HepG2 (cell line): ENCODE results near the gene KCND3. TPM values are rescaled to one million over a fixed set of nuclear protein-coding genes. Genes with fewer than 3 reads are reported as not detected.

Experiments used
- ATAC-seq: fragments of 200-7000 bp; cut with Tn5 transposase; 3 replicates; pipeline ENCODE4 v1.9.1; 2020; ENCODE audit warnings: mild to moderate bottlenecking, moderate library complexity
- BruUV-seq: library from RNA; stranded (reverse); fragments of 400-500 nt; replicated peaks from 2 replicates; lab custom pipeline; 2021; lab: Mats Ljungman, UMichigan
- CTCF ChIA-PET: fragments of 300-600 bp; formaldehyde crosslinking; extraction: SDS; loops from one replicate; lab custom pipeline; 2021; ENCODE audit warnings: low total read pairs, inconsistent platforms, low intra/inter-chr PET ratio; lab: Yijun Ruan, JAX
- POLR2A ChIA-PET: fragments of 350-600 bp; sonication (Branson Sonifier 250); formaldehyde crosslinking; loops from one replicate; lab custom pipeline; 2020; ENCODE audit warnings: antibody characterized with exemption, inconsistent platforms; lab: Yijun Ruan, JAX
- DNase-seq: peaks from one replicate; pipeline ENCODE4 v3.0.0-alpha.2; 2015; ENCODE audit warnings: low spot score
- FAIRE-seq: peaks from 3 replicates; lab custom pipeline; 2011; peaks lifted over from hg19 to GRCh38; lab: Jason Lieb, UNC
- H2AFZ ChIP-seq: one replicate; pipeline ENCODE4 v1.6.1; 2011; ENCODE audit warnings: low read length, inconsistent platforms
- H3K27ac ChIP-seq: fragments of 300-600 bp; 3 replicates; pipeline ENCODE4 v1.8.0; 2011; ENCODE audit warnings: mixed run types, mild to moderate bottlenecking, mixed read lengths, low read length, inconsistent platforms; ENCODE audit not compliant: insufficient read depth; ENCODE audit errors: extremely low read length
- H3K27me3 ChIP-seq, 2 experiments: fragments of 200-600 bp in 1 of 2; 2 replicates in 1 of 2; 3 replicates in 1 of 2; pipeline versions ENCODE4 v1.6.0 to v1.8.0; 2011; ENCODE audit warnings: low read length in 2 of 2, mild to moderate bottlenecking in 2 of 2, moderate library complexity in 2 of 2, inconsistent platforms in 1 of 2; ENCODE audit not compliant: insufficient read depth in 2 of 2, control insufficient read depth in 1 of 2
- H3K36me3 ChIP-seq, 2 experiments: fragments of 200-600 bp in 1 of 2; replicated peaks in 1 of 2; 2 replicates in 1 of 2; 3 replicates in 1 of 2; pipeline versions ENCODE4 v1.5.1 to v1.8.0; 2011; ENCODE audit warnings: low read length in 2 of 2, inconsistent platforms in 1 of 2; ENCODE audit not compliant: insufficient read depth in 2 of 2, control insufficient read depth in 1 of 2
- H3K4me1 ChIP-seq: 2 replicates; pipeline ENCODE4 v1.5.1; 2012; ENCODE audit warnings: low read length, inconsistent platforms; ENCODE audit not compliant: insufficient read depth
- H3K4me2 ChIP-seq: 2 replicates; pipeline ENCODE4 v1.6.0; 2011; ENCODE audit warnings: low read depth, low read length, inconsistent platforms
- H3K4me3 ChIP-seq, 3 experiments: fragments of 200-600 bp in 1 of 3; sonication (generic), shearing (Covaris generic) in 1 of 3; replicated peaks in 1 of 3; 2 replicates each; pipeline ENCODE4 v1.5.1; 2011 to 2016; ENCODE audit warnings: low read length in 3 of 3, inconsistent platforms in 2 of 3, low read depth in 2 of 3, mild to moderate bottlenecking in 2 of 3, control low read depth in 1 of 3, mixed read lengths in 1 of 3; ENCODE audit not compliant: insufficient read depth in 1 of 3
- H3K79me2 ChIP-seq: one replicate; pipeline ENCODE4 v1.6.1; 2011; ENCODE audit warnings: low read length, inconsistent platforms; ENCODE audit not compliant: insufficient read depth
- H3K9ac ChIP-seq: 2 replicates; pipeline ENCODE4 v1.6.0; 2011; ENCODE audit warnings: mild to moderate bottlenecking, low read depth, low read length, inconsistent platforms; ENCODE audit not compliant: insufficient read depth
- H3K9me3 ChIP-seq: 2 replicates; pipeline ENCODE4 v1.5.1; 2012; ENCODE audit warnings: mild to moderate bottlenecking, low read length
- H4K20me1 ChIP-seq: 2 replicates; pipeline ENCODE4 v1.6.0; 2011; ENCODE audit warnings: inconsistent platforms, mild to moderate bottlenecking, low read length, moderate library complexity; ENCODE audit not compliant: insufficient read depth
- FOXA1 ChIP-seq, 2 experiments: fragments of 450-650 bp in 1 of 2; sonication (generic) in 1 of 2; formaldehyde crosslinking in 1 of 2; IDR thresholded peaks; 2 replicates each; pipeline versions ENCODE4 v1.4.0 to v1.6.1; 2016 to 2020; ENCODE audit warnings: missing genetic modification reagents in 1 of 2
- HIVEP1 ChIP-seq: sonication (generic); formaldehyde crosslinking; IDR thresholded peaks from 2 replicates; pipeline ENCODE4 v1.4.0; 2020; ENCODE audit warnings: mild to moderate bottlenecking, missing genetic modification reagents
- HOXA7 ChIP-seq: sonication (generic); formaldehyde crosslinking; IDR thresholded peaks from 2 replicates; pipeline ENCODE4 v1.8.1; 2022; ENCODE audit warnings: mild to moderate bottlenecking, missing genetic modification reagents, moderate library complexity
- HOXD1 ChIP-seq: sonication (generic); formaldehyde crosslinking; IDR thresholded peaks from 2 replicates; pipeline ENCODE4 v1.5.0; 2020; ENCODE audit warnings: missing genetic modification reagents
- KLF15 ChIP-seq: sonication (generic); formaldehyde crosslinking; IDR thresholded peaks from 2 replicates; pipeline ENCODE4 v1.8.1; 2023; ENCODE audit warnings: borderline replicate concordance, mild to moderate bottlenecking, inconsistent platforms, missing genetic modification reagents, mixed read lengths
- SAFB2 ChIP-seq: sonication (generic); formaldehyde crosslinking; IDR thresholded peaks from 2 replicates; pipeline ENCODE4 v1.5.1; 2020; ENCODE audit warnings: missing genetic modification reagents, low read depth, mild to moderate bottlenecking, borderline replicate concordance
- STAT6 ChIP-seq: sonication (generic); formaldehyde crosslinking; IDR thresholded peaks from 2 replicates; pipeline ENCODE4 v1.4.0; 2020; ENCODE audit warnings: missing genetic modification reagents, mild to moderate bottlenecking, borderline replicate concordance
- XRCC5 ChIP-seq: fragments of 200-400 bp; formaldehyde crosslinking; optimal IDR thresholded peaks from 2 replicates; pipeline ENCODE3; 2017; ENCODE audit warnings: mild to moderate bottlenecking, low read length
- ZKSCAN8 ChIP-seq: IDR thresholded peaks from 2 replicates; pipeline ENCODE4 v1.6.1; 2016; ENCODE audit warnings: borderline replicate concordance, missing genetic modification reagents, missing compliant biosample characterization
- ZNF274 ChIP-seq: sonication (generic); formaldehyde crosslinking; IDR thresholded peaks from 2 replicates; pipeline ENCODE4 v1.5.1; 2020; ENCODE audit warnings: mild to moderate bottlenecking, missing genetic modification reagents
- ZNF557 ChIP-seq: sonication (generic); formaldehyde crosslinking; IDR thresholded peaks from 2 replicates; pipeline ENCODE4 v1.4.0; 2020; ENCODE audit warnings: missing genetic modification reagents
- ZNF605 ChIP-seq: sonication (generic); formaldehyde crosslinking; IDR thresholded peaks from 2 replicates; pipeline ENCODE4 v1.8.0; 2022; ENCODE audit warnings: mild to moderate bottlenecking, missing genetic modification reagents
- WGBS: methylation state at CpG from one replicate; pipeline ENCODE4 v1.1.6; 2017; ENCODE audit warnings: low lambda C conversion rate; 5-methylcytosine and 5-hydroxymethylcytosine counted together
- in situ Hi-C: cut with HindIII; loops from 2 replicates; pipeline ENCODE4 v1.10.0; 2017; ENCODE audit warnings: low pct_unique_long_range_greater_than_20kb; ENCODE audit not compliant: extremely low pct_ligation_motif_present
- intact Hi-C: fragments of 100-400 bp; cut with micrococcal nuclease; formaldehyde crosslinking; loops from one replicate; pipeline ENCODE4 v1.10.0; 2022; ENCODE audit not compliant: unreplicated experiment
- polyA plus RNA-seq, 8 experiments: library from polyadenylated mRNA; depleted of rRNA in 3 of 8; stranded (reverse) in 7 of 8; unstranded in 1 of 8; fragments of >200 nt; fragmentation: Illumina TruSeq in 4 of 8; extraction: Trizol in 4 of 8; gene quantifications; 2 replicates each; pipeline versions ENCODE4 v1.2.1 to v1.2.3, GENCODE V29; 2011 to 2016; ENCODE audit warnings: low read depth in 4 of 8, missing spikeins in 1 of 8, mixed read lengths in 1 of 8; ENCODE audit not compliant: insufficient read depth in 1 of 8
- total RNA-seq, 5 experiments: library from RNA; depleted of rRNA; stranded (reverse); fragments of >200 nt; fragmentation: Illumina TruSeq; extraction: Trizol; gene quantifications; 2 replicates each; pipeline ENCODE4 v1.2.3, GENCODE V29; 2016; ENCODE audit warnings: low read depth in 1 of 5
- TF ChIP-seq, protein P1 (sequence below): IDR thresholded peaks from 2 replicates; pipeline ENCODE4 v1.6.1; 2012; ENCODE audit warnings: inconsistent platforms
- TF ChIP-seq, protein P2 (sequence below): IDR thresholded peaks from 2 replicates; pipeline ENCODE4 v1.6.1; 2012; ENCODE audit warnings: low read depth, low read length, improper control_type of control experiment
- TF ChIP-seq, protein P3 (sequence below): sonication (generic); formaldehyde crosslinking; IDR thresholded peaks from 2 replicates; pipeline ENCODE4 v1.8.0; 2022; ENCODE audit warnings: mild to moderate bottlenecking, missing genetic modification reagents; ENCODE audit not compliant: insufficient replicate concordance

KCND3 gene
- total and polyA plus RNA-seq, 2 of the 13 experiments (the other 11 are each of a cell fraction or from before 2014, with no cell fraction given) = 0.04 TPM; not detected in 1

DNA sequence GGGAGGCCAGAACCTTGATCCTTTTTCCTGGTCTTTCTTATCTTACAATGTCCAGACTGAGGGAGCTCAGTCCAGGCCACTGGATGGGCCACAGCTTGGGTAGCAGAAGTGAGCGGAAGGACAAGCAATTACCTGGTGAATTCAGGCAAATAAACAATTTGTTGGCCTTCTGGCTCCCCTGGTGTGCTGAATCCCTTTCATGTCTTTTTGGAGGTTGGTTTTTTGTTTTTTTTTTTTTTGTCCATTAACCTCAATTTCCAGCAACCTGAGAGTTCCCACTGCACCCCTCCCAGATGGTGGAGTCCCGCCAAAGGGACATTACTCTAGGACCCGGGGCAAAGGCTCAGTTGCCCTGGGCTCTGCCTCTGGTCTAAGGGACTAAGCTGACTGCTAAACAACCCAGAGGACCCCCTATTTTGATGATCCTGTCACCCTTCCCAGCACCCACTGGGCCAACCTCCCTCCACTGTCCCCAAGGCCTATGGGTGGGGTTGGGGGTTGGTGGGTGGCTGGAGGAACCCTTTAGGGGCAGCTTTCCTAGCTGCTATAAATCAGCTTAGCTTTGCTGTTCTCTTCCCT, 85.5 kb downstream of the KCND3 start:
- FAIRE-seq (no peak), DNase-seq (no peak), ATAC-seq (no peak)
- Histone ChIP-seq H4K20me1 (no peaks in the 10 kb centered on the region), H3K79me2 (no peaks in the 10 kb centered on the region), H3K4me1 (no peaks in the 10 kb centered on the region), H3K4me2 (no peak overlapping the region), H3K9me3 (no peaks in the 10 kb centered on the region), H3K27ac (no peak overlapping the region), H3K9ac (no peak overlapping the region), H3K4me3 (no peak overlapping the region), H3K27me3 (peaks cover under 1 to 5% of the 10 kb centered on the region in 2 experiments; a peak in 1 of 5 replicates), H3K36me3 (no peaks in the 10 kb centered on the region), H2AFZ (no peak overlapping the region)
- ChIA-PET POLR2A (no interaction called here), CTCF (no interaction called here)
- TF ChIP-seq ZNF605 (CRISPR knock-in tag) (no peak), ZKSCAN8 (CRISPR knock-in tag) (no peak), HIVEP1 (CRISPR knock-in tag) (no peak), FOXA1 (IDR thresholded peaks at IDR 0.05) (no peak), FOXA1 (CRISPR knock-in tag; IDR thresholded peaks at IDR 0.05) (no peak), XRCC5 (no peak), ZNF274 (CRISPR knock-in tag) (no peak), SAFB2 (CRISPR knock-in tag) (no peak), STAT6 (no peak), ZNF557 (CRISPR knock-in tag) (no peak), KLF15 (no peak), HOXD1 (CRISPR knock-in tag) (no peak), HOXA7 (CRISPR knock-in tag) (no peak)
- TF ChIP-seq, protein P1, sequence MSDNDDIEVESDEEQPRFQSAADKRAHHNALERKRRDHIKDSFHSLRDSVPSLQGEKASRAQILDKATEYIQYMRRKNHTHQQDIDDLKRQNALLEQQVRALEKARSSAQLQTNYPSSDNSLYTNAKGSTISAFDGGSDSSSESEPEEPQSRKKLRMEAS = no peak
- TF ChIP-seq, protein P2, sequence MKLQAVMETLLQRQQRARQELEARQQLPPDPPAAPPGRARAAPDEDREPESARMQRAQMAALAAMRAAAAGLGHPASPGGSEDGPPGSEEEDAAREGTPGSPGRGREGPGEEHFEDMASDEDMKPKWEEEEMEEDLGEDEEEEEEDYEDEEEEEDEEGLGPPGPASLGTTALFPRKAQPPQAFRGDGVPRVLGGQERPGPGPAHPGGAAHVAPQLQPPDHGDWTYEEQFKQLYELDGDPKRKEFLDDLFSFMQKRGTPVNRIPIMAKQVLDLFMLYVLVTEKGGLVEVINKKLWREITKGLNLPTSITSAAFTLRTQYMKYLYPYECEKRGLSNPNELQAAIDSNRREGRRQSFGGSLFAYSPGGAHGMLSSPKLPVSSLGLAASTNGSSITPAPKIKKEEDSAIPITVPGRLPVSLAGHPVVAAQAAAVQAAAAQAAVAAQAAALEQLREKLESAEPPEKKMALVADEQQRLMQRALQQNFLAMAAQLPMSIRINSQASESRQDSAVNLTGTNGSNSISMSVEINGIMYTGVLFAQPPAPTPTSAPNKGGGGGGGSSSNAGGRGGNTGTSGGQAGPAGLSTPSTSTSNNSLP = no peak
- TF ChIP-seq, protein P3, sequence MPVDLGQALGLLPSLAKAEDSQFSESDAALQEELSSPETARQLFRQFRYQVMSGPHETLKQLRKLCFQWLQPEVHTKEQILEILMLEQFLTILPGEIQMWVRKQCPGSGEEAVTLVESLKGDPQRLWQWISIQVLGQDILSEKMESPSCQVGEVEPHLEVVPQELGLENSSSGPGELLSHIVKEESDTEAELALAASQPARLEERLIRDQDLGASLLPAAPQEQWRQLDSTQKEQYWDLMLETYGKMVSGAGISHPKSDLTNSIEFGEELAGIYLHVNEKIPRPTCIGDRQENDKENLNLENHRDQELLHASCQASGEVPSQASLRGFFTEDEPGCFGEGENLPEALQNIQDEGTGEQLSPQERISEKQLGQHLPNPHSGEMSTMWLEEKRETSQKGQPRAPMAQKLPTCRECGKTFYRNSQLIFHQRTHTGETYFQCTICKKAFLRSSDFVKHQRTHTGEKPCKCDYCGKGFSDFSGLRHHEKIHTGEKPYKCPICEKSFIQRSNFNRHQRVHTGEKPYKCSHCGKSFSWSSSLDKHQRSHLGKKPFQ (CRISPR knock-in tag) = no peak
- in situ Hi-C loops = no loop called here
- intact Hi-C loops = no loop called here
- WGBS = 38% methylated on average over 3 of the region's 3 CpGs
- BruUV-seq = no TSS peak
